Jurkat, Clone E6-1 (cell line): ENCODE measurements around the gene EIF4E2.

Experiments used
- DNase-seq: peaks from one replicate; pipeline ENCODE4 v3.0.0-alpha.2; 2011; ENCODE audit warnings: low read depth, low spot score
- H3K4me3 ChIP-seq: 2 replicates; pipeline ENCODE4 v1.5.1; 2011; ENCODE audit warnings: mild to moderate bottlenecking, low read length, control low read depth, moderate library complexity

Gene EIF4E2

DNA sequence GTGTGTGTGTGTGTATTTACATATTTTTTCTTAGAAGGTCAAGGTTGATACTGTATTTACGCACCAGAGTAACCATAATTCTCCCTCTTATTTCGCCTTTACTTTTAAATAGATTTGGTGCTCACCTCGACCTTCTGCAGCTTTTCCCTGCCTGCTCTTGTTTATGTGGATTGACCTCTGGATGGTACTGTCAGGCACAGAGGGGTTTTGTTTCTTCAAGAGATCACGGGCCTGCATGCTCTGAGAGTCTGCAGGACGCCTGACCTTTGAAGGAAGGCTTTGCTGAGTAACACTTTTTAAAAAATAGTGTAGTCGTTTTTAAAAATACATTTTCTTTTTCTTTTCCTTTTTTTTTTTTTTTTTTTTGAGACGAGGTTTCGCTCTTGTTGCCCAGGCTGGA, 64.8 kb downstream of the EIF4E2 start:
- DNase-seq: no peak
- H3K4me3 ChIP-seq: no peak overlapping the region
